Mononuclear cell (primary cell): ENCODE measurements around the gene CDKN2C. TPM values are rescaled to one million over a fixed set of nuclear protein-coding genes. Genes with fewer than 3 reads are reported as not detected.
A peak's percentile ranks its signal among the peaks of the same experiment; 100 is the strongest.
"Not testable (repeated sequence)": the region's sequence is repeated elsewhere in the genome, so short reads cannot be mapped to it uniquely, and the experiment has no call there.

Experiments
- H3K27me3 ChIP-seq: 2 replicates; pipeline ENCODE4 v1.6.0; 2011; ENCODE audit warnings: low read length, control low read depth; ENCODE audit not compliant: insufficient read depth
- H3K4me1 ChIP-seq: 2 replicates; pipeline ENCODE4 v1.5.1; 2011; ENCODE audit warnings: mild to moderate bottlenecking, low read length, control low read depth; ENCODE audit not compliant: insufficient read depth
- H3K4me3 ChIP-seq: 2 replicates; pipeline ENCODE4 v1.5.1; 2011; ENCODE audit warnings: mild to moderate bottlenecking, low read length, moderate library complexity
- H3K9me3 ChIP-seq: 2 replicates; pipeline ENCODE4 v1.5.1; 2011; ENCODE audit warnings: low read depth, mild to moderate bottlenecking, control low read depth, low read length
- total RNA-seq: library from RNA; depleted of rRNA; stranded (reverse); fragments of >200 nt; gene quantifications from one replicate; pipeline ENCODE4 v1.2.3, GENCODE V29; 2012

Gene CDKN2C
- total RNA-seq: 5.2 TPM

DNA sequence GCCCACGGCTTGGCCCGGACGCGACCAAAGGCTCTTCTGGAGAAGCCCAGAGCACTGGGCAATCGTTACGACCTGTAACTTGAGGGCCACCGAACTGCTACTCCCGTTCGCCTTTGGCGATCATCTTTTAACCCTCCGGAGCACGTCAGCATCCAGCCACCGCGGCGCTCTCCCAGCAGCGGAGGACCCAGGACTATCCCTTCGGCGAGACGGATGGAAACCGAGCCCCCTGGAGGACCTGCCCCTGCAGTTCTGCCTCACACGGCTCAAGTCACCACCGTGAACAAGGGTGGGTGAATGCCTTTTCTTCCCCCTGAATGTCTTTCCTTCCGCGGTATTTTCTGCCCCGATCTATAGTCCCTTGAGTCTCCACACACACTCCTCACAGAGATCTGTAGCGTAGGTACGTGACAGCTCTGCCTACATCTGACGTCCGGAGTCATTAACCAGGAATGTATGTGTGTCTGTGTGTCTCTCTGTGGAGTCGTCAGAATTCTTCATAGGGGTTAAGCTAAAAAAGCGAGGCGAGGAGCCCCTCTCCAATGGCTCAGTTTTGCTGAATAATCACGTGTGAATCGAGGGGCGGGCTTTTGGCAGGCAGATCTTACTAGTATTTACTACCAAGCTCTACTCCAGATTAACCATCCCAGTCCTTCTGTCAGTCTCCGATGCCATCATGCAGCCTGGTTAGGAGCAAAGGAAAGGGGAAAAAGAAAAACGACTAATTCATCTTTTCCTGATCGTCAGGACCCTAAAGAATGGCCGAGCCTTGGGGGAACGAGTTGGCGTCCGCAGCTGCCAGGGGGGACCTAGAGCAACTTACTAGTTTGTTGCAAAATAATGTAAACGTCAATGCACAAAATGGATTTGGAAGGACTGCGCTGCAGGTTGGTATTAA lies at the start of gene CDKN2C:
CDKN2C (plus strand) TSS at position 635 of the 898 bp plus-strand sequence; CDS start at position 759, 124 bp downstream.
- H3K4me3 ChIP-seq: peak within 1 kb of the TSS; percentile 77
- peaks cover 21% of the 10 kb centered on the region for H3K4me1 ChIP-seq
- no peaks in the 10 kb centered on the region for H3K9me3 ChIP-seq
- no peaks in the 10 kb centered on the region for H3K27me3 ChIP-seq

DNA sequence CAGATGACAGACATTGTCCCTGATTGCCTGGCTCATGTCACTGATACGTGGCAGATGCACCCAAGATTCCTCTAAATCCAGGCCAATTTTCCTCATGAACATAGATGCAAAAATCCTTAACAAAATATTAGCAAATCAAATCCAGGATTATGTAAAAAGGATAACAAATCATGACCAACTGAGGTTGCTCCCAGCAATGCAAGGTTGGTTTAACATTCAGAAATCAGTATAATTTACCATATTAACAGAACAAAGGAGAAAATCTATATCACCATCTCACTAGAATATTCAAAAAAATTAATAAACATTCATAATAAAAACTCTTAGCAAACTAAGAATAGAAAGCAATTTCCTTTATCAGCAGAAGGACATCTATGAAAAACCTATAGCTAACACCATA lies 49.6 kb upstream of the CDKN2C start:
- Histone ChIP-seq H3K27me3 (no peaks in the 10 kb centered on the region), H3K9me3 (peaks cover 7% of the 10 kb centered on the region), H3K4me1 (peaks cover 2% of the 10 kb centered on the region), H3K4me3 (no peak overlapping the region)

DNA sequence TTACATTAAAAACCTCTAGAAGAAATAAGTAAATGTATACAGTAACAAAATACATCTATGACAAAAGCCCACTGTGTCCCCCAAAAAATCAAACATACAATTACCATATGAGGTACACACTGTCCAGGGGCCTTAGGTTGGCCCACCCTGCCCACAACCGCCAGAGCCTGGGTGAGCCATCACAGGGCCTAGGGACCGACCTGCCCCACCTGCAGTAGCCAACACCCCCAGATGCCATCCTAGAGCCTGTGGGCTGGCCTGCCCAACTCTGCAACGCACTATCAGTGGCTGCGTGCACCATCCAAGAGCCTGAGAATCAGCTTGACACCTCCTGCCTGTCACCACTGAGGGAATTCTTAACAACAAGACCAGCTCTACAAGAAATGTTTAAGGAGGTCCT lies 49.0 kb upstream of the CDKN2C start:
- Histone ChIP-seq H3K4me3 (no peak overlapping the region), H3K4me1 (peaks cover 2% of the 10 kb centered on the region), H3K27me3 (no peaks in the 10 kb centered on the region), H3K9me3 (peaks cover 7% of the 10 kb centered on the region)

DNA sequence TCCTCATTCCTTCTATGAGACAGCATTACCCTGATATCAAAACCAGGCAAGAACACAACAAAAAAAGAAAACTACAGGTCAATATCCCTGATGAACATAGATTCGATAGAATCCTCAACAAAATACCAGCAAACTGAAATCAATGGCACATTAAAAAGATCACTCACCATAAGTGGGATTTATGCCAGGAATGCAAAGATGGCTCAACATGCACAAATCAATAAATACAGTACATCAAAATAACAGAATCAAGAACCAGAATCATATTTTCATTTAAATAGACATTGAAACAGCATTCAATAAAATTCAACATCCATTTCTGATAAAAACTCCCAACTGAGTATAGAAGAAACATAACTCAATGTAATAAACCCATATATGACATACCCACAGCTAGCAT lies 46.5 kb upstream of the CDKN2C start:
- Histone ChIP-seq H3K27me3 (no peaks in the 10 kb centered on the region), H3K9me3 (peaks cover 7% of the 10 kb centered on the region), H3K4me1 (no peaks in the 10 kb centered on the region), H3K4me3 (no peak overlapping the region)

DNA sequence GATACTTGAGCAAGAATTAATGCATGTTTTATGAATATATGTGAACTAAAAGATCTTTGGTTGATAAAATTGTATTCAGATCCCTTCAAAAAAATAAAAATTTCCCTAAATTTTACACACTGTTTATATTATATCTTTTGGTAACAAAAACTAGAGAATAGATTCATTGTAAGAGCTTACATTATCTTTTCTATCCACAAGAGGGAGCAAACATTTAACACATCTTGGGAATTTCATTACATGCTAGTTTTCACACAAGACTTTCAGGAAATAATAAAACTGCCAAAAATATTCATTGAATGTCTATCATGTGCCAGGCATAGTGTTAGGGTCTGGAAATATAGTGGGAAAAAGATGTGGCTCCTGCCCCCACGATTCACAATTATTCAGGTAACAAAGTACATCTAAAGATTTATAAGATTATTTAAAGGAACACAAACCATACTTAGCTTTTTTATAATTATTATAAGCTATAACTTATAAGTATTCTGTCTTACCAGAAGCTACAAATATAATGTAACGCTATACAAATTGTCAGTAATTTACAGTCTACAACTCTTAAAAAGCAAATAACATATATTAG lies 40.6 kb upstream of the CDKN2C start:
- Histone ChIP-seq H3K9me3 (no peaks in the 10 kb centered on the region), H3K4me1 (no peaks in the 10 kb centered on the region), H3K4me3 (no peak overlapping the region), H3K27me3 (no peaks in the 10 kb centered on the region)

DNA sequence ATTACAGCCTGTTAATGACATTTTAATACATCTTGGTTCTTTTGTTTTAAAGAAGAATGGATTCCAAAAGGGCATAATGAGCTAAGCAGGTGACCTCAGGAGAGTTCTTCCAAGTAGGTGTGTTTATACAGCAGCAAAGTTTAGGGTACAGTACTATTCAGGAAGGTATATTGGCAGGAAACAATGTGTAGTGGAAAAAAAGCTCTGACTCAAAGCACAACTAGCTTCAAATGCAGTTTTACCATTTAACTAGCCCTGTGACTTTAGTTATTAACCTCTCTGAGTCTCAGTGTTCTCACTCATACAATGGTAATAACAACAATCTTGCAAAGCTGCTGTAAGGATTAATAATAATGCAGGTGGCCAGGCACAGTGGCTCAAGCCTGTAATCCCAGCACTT lies 39.9 kb upstream of the CDKN2C start:
- Histone ChIP-seq H3K4me1 (no peaks in the 10 kb centered on the region), H3K4me3 (no peak overlapping the region), H3K9me3 (no peaks in the 10 kb centered on the region), H3K27me3 (no peaks in the 10 kb centered on the region)

DNA sequence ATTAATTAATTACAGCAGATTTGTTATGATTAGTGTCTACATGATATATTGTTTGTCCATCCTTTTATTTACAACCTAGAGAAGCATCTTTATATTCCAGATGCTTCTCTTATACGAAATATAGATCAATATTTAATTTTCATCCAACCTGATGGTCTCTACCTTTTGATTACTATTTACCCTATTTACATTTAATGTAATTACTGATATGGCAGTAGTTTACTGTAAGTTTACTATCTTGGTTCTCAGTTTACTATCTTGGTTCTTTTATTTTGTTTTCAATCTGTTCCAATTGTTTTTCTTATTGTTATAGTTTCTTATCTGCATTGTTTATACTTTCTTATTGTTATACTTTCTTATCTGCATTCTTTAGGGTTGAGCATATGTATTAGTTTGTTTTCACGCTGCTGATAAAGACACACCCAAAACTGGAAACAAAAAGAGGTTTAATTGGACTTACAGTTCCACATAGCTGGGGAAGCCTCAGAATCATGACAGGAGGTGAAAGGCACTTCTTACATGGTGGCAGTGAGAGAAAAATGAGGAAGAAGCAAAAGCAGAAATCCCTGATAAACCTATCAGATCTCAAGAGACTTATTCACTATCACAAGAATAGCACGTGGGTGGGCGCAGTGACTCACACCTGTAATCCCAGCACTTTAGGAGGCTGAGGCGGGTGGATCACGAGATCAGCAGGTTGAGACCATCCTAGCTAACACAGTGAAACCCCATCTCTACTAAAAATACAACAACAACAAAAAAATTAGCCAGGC lies 38.9 kb upstream of the CDKN2C start:
- H3K9me3 ChIP-seq: no peaks in the 10 kb centered on the region
- H3K4me1 ChIP-seq: no peaks in the 10 kb centered on the region
- no peak overlapping the region for H3K4me3 ChIP-seq
- no peaks in the 10 kb centered on the region for H3K27me3 ChIP-seq

DNA sequence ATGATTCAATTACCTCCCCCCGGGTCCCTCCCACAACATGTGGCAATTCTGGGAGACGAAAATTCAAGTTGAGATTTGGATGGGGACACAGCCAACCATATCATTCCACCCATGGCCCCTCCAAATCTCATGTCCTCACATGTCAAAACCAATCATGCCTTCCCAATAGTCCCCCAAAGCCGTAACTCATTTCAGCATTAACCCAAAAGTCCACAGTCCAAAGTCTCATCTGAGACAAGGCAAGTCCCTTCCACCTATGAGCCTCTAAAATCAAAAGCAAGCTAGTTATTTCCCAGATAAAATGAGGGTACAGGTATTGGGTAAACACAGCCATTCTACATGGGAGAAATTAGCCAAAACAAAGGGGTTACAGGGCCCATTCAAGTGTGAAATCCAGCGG lies 38.0 kb upstream of the CDKN2C start:
- H3K27me3 ChIP-seq, H3K9me3 ChIP-seq, H3K4me1 ChIP-seq, H3K4me3 ChIP-seq: not testable (repeated sequence)

DNA sequence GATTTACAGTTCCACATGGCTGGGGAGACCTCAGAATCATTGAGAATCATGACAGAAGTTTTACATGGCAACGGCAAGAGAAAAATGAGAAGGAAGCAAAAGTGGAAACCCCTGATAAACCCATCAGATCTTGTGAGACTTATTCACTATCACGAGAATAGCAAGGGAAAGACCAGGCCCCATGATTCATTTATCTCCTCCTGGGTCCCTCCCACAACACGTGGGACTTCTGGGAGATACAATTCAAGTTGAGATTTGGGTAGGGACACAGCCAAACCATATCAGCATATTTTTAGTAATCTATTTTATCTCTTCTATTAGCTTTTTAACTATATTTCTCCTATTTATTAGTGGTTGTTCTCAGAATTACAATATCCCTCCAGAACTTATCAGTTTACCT lies 36.3 kb upstream of the CDKN2C start:
- H3K4me3 ChIP-seq, H3K9me3 ChIP-seq, H3K27me3 ChIP-seq, H3K4me1 ChIP-seq: not testable (repeated sequence)

DNA sequence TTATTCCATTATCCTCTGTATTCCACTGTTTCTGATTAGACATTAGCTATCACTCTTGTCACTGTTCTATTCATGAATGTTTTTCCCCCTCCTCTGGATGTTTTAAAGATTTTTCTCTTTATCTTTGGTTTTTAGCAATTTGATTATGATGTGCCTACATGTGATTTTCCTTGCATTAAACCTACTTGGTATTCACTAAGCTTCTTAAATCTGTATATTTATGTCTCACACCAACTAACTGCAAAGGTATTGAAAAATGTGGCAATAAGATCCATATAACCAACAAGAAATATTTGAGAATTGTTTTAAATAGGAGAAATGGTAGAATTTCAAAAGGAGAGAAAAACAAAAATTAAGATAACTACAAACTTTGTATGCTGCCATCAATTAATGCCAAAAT lies 35.2 kb upstream of the CDKN2C start:
- H3K4me1 ChIP-seq: no peaks in the 10 kb centered on the region
- no peak overlapping the region for H3K4me3 ChIP-seq
- no peaks in the 10 kb centered on the region for H3K27me3 ChIP-seq
- H3K9me3 ChIP-seq: no peaks in the 10 kb centered on the region

DNA sequence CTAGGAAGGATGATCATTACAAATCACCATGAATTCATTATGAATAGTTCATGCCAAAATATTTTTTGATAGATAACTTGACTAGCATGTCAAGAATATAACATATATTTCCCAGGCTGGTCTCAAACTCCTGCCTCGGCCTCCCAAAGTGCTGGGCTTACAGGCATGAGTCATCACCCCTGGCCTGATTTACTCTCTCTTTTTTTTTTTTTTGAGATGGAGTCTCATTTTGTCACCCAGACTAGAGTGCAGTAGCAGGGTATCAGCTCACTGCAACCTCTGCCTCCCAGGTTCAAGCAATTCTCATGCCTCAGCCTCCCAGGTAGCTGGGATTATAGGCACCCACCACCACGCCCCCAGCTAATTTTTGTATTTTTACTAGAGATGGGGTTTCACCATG lies 34.8 kb upstream of the CDKN2C start:
- not testable (repeated sequence) for H3K27me3 ChIP-seq, H3K4me3 ChIP-seq, H3K4me1 ChIP-seq, H3K9me3 ChIP-seq

DNA sequence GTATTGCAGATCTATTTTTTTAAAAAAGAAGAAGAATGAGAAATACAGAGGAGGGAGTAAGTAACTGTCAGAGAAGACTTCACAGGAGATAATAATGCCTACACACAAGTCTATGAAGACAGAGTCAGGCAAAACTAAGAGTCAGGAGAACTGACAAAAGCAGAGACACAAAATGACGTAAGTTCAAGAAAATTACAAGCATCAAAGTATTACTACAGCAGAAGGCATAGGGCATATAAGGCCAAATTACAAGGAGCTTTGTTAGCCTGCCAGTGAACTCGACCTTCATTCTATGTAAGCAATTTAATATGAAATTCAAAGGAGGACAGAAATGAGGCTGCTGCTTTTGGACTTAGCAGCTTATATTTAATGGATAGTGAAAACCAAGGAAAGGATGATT lies 33.7 kb upstream of the CDKN2C start:
- H3K4me1 ChIP-seq: no peaks in the 10 kb centered on the region
- no peaks in the 10 kb centered on the region for H3K27me3 ChIP-seq
- H3K9me3 ChIP-seq: no peaks in the 10 kb centered on the region
- H3K4me3 ChIP-seq: no peak overlapping the region

DNA sequence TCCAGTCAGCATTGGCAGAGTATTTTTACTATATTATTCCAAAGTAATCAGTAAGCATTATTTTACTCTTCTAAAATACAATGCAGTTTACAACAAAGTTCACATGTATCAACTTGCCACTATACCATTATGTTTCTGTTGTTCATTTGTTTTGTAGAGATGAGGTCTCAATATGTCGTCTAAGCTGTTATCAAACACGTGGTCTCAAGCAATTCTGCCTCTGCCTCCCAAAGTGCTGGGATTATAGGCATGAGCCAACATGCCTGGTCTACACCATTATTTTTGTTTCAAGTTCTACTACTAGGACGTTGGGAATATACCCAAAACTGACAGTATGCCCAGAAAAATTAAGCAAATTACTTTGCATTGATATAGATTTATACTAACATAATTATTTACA lies 29.8 kb upstream of the CDKN2C start:
- Histone ChIP-seq H3K4me3 (no peak overlapping the region), H3K9me3 (no peaks in the 10 kb centered on the region), H3K27me3 (no peaks in the 10 kb centered on the region), H3K4me1 (no peaks in the 10 kb centered on the region)

DNA sequence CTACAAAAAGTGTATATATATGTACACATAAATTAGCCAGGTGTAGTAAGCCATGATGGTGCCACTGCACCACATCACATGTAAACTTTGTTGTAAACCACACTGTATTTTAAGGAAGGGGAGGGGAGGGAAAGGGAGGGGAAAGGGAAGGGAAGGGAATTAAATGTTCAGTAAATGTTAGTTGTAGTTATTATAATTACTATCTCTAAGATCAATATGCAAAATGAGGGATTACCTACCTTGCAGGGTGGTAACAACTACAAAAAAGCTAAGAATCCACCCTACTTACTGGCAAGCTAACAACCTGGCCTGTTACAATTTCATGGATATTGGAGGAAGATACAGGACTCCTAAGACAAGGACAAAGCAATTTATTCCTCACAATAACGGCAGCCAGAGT lies 27.7 kb upstream of the CDKN2C start:
- Histone ChIP-seq H3K4me3 (no peak overlapping the region), H3K4me1 (no peaks in the 10 kb centered on the region), H3K27me3 (no peaks in the 10 kb centered on the region), H3K9me3 (no peaks in the 10 kb centered on the region)

DNA sequence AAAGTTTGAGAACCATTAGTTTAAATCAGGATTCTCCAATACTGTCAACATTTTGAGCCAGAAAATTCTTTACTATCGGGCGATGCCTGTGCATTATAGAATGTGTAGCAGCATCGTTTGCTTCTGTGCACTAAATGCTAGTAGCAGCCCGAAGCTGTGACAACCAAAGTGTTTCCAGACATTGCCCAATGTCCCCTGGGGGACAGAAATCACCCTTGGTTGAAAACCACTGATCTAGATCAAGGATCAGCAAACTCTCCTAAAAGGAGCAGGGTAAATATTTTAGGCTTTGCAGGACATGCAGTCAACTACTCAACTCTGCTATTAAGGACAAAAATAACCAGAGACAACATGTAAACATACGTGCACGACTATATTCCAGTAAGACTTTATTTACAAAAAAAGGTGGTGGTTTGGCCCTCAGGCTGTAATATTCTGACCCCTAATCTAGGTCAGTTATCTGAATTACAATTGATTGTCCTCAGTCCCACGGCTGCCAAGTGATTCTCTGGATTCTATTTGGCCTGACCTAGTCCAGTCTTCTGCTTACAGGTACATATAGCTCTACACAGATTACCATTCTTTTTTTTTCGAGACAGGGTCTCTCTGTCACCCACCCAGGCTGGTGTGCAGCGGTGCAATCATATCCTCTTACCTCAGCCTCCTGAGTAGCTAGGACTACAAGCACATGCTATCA lies 20.6 kb upstream of the CDKN2C start:
- Histone ChIP-seq H3K9me3 (no peaks in the 10 kb centered on the region), H3K4me1 (no peaks in the 10 kb centered on the region), H3K4me3 (no peak overlapping the region), H3K27me3 (no peaks in the 10 kb centered on the region)
